ENCODE data around the gene PRDX3.

Gene PRDX3

DNA sequence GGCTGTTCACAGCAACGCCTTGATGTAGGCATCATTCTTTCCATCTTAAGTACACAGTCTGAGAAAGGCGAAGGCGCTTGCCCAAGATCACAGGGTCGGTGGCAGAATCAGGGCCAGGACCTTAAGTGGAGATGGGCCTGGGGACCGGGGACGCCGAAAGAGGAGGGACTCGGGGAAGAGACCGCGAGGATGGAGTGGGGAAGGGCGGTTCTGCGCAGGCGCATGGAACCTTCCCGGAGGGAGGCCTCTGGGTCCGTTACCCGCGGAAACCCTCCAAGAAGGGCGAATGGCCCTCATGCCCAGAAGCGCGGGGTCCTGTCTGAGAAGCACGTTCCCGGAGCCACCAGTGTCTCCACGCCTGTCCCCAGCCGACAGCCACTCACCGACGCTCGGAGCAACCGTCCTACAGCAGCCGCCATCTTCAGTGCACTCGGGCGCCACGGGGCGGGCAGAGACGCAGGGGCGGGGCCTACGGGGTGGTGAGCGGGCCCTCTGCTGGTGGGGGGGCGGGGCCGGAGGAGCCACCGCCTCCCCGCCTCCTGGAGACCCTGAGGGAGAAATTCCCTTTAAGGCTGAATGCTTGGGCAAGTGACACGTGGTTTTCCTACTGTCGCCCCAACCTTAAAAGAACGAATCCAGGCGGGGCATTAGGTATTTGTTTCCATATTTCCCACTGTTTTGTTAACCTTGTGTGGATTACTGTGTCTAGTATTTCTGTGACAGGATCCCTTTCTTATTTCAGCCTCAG is at the start of gene PRDX3:
Gene PRDX3, minus strand, starts transcription at position 441 of the 748 bp plus-strand sequence. Its CDS starts 22 bp downstream, at position 419.
- DNase-seq = peak; percentile 95

DNA sequence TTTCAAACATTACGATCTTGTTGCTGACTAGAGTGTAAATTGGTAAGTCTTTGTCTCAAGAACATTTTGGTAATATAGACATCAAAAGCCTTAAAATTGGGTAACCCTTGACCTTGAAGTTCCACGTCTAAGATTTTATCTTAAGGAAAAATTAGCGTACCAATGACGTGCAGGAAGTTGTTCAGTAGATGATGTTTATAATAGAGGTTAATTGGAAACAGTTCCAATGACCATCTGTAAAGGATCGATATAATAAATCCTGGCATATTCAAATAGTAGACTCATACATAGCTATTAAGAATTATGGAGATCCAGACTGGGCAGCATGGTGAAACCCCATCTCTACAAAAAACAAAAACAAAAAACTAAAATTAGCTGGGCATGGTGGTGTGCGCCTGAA is 49.2 kb upstream of the PRDX3 start:
- no peak for DNase-seq

DNA sequence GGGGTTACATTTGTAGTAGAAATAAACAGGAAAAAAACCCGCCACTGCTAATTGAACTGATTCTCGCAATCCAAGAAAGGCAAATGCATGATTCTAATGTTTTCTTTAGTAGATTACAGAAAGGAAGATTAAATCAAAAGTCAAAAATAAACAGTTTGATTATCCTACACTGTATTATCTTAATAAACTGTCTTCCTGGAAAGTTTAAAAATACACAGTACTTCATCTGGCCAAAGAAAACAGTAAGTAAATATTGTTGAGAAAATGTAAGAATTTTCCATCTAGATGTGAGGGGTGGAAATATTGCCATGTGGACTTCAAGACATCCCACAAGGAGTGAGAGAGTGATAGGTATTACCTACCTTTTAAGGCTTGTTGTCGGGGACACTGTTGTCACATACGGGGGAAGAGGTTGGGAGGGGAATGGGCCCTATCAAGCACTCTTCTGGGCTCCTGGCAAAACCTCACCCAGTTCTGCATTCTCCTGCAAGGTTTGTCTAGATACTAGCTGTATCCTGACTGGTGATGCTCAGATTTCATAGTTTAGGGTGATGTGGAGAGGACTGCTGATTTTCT is 46.6 kb upstream of the PRDX3 start:
- DNase-seq = peak; percentile 10

- DNase-seq = peak; percentile 20
Measured at GRCh38 chr10:119222966-119223386, 44.4 kb upstream of the PRDX3 start.

GRCh38 chr10:119222537-119222936 is 43.9 kb upstream of the PRDX3 start:
- DNase-seq = peak; percentile 64

DNA sequence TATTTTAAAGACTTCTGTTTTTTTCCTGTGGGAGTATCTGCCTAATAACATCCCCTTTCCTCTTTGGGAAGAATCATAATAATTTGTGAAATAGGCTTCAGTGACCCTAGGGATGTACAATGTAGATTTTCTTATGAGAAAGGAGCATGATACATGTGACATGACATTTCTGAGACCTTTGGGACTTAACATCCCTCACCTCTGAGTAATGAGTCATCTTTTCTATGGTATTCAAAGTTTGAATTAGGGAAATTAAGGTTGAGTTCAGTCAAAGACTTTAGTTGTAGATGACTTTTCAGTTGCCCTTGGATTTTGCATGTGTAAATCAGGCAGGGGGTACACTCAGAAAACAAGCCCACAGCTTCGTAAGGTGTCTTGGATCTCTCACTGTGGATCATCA is 43.1 kb upstream of the PRDX3 start:
- peak; percentile 12 for DNase-seq

DNA sequence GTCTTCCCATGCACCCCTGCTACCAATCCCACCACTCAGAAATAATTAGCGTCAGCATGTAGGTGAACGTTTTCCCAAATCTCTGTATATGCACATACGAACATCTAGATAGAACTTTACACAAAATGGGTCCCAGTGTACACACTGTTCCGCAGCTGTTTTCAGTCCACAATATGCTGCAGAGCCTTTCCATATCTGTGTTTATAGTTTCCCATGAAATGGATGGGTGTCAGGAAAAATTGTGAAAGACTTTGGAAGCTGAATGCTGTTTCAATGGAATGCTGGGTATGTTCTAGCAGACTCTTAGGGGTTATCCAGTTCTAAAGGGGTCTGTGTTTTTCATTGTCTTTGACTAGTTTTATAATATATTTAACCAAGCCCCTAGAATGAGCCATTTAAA is 42.6 kb upstream of the PRDX3 start:
- DNase-seq = no peak

GRCh38 chr10:119219871-119220270 is 41.3 kb upstream of the PRDX3 start:
- peak; percentile 10 for DNase-seq

DNA sequence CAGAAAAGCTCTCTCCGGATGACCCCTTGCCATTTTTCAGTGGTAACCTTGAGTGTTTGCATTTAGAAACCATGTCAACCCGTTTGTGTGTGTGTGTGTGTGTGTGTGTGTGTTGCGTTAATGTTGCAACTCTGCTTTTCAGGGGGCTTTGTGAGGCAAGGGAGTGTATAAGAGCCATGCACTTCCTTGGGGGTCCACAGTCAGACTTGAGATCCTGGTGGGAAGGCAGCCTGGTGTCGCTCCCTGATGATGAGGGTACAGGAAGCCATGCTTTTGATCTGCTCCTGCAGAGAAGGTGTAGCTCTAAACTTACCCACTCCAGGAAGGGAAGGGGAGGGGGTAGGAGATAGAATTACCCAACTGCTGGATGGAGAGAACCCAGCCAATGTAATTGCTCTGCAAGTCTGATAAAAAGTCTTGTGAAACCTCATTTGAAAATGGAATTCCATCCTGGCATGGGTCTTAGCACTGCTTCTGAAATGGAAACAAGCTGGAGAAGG is 39.4 kb upstream of the PRDX3 start:
- DNase-seq = peak; percentile 19

GRCh38 chr10:119217401-119217800 is 38.8 kb upstream of the PRDX3 start:
- DNase-seq = peak; percentile 17

DNA sequence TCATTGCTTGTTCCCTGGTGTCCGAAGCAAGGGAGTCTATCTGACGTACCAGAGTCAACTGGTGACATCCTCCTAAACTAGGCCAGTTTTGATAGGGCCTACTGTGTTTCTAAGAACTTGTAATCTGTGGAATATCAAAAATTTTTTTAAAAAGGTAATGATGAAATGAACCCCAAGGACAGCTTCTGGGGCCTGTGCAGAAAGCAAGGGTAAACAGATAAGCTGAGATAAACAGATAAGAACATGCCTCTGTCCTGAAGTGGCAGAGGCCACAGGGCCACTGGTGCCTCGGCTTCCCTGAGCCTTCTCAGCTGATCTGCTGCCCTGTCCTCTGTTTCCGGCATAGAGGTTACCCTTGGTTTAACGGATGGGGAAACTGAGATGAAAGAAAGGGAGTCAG is 37.5 kb upstream of the PRDX3 start:
- DNase-seq = no peak

GRCh38 chr10:119215371-119215770 is 36.8 kb upstream of the PRDX3 start:
- DNase-seq = peak; percentile 7

DNA sequence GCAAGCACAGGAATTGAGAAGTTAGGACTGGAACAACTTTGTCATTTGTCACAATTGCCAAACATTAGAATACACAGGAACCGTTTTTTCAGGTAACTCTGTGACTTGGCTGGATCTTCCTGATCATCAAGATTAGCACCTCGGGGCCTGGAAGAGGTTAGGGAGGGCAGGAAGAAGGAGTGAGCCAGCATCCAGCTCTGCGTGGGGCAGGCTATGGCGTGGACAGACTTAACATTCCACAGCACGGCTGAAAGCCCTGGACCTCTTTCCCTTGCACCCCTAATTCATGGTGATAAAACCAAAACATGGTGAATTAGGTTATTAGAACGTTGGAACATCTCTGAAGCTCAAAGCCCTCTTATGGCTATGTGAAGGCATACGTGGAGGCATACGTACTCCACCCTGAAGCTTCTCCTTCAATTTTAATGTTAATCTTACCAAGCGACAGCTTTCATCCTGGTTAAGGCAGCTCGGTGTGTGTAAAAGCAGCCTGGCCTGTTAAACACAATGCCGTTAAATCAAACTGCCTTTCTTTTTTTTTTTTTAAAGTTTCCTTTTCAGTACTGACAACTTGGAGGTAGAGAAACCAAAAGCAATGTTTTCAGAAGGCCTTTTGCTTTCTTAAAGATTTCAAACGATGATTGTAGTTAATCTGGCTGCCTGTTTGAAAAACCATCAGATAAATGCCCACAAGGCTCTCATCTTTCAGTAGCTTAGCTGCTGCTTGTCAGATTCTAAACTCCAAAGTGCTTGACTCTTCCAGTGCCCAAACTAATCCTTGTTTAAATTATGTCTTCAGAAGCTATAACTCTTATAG is 33.2 kb upstream of the PRDX3 start:
- DNase-seq = peak; percentile 9

DNA sequence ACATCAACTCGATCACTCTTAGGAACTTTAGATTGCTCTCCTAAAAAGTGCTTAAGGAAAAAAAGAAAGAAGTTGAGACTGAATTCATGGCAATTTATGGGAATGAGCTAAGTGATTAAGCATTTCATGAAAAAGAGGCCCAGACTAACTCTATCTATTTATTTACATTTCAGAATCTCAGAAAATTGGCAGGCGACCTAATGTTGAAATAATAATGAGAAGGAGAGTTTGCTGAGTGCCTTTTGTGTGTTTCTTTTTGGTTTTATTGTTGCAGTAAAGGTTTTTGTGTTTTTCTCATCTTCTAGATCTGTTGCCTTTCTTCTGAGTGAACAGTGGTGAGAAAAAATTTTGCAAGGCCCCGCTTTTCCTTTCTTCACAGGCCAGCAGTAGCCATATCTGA is 32.6 kb upstream of the PRDX3 start:
- DNase-seq = no peak

DNA sequence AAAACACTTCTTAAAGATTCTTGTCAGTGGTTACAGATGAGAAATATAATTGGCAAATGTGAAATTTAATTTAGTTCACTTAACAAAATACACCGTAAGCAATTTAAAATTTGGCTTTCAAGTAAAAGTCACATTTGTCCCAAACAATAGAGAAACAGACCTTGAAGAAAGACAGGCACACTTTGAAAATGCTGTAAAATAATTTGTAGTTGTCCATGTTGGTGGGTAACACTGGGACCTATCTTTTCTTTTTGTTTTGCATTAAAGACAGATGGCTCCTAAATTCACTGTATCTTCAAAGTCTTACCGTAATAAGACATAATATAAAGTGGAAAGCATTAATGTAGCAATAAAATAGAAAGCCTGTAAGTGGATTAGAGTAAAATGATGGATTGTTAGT is 32.0 kb upstream of the PRDX3 start:
- DNase-seq = no peak

GRCh38 chr10:119209736-119210355 is 31.2 kb upstream of the PRDX3 start:
- no peak for DNase-seq

GRCh38 chr10:119209035-119209735 is 30.6 kb upstream of the PRDX3 start:
- peak; percentile 71 for DNase-seq

GRCh38 chr10:119208553-119208940 is 29.9 kb upstream of the PRDX3 start:
- no peak for DNase-seq

- peak; percentile 69 for DNase-seq
Measured at GRCh38 chr10:119207713-119208552, 29.3 kb upstream of the PRDX3 start.

GRCh38 chr10:119207366-119207666 is 28.7 kb upstream of the PRDX3 start, which contains the start of gene GRK5:
Gene GRK5 (plus strand): TSS chr10:119207571. CDS start chr10:119207918, 347 bp downstream.
- peak; percentile 98 for DNase-seq

GRCh38 chr10:119206603-119207365 is 28.2 kb upstream of the PRDX3 start:
- peak; percentile 84 for DNase-seq

Data from left hindlimb (tissue), 1 donor.